Thoracic aorta (tissue), 2 donors: ENCODE measurements around the gene ZBTB16. TPM values are rescaled to one million over a fixed set of nuclear protein-coding genes. Genes with fewer than 3 reads are reported as not detected.
A peak's percentile ranks its signal among the peaks of the same experiment; 100 is the strongest.
"Not testable (repeated sequence)": the region's sequence is repeated elsewhere in the genome, so short reads cannot be mapped to it uniquely, and the experiment has no call there.

Source experiments
- ATAC-seq: fragments of 150-250 bp; one replicate; pipeline ENCODE4 v1.8.0; 2017; ENCODE audit warnings: low read depth; ENCODE audit not compliant: insufficient number of reproducible peaks, low FRiP score
- DNase-seq: peaks from one replicate; pipeline ENCODE4 v3.0.0-alpha.2; 2020; ENCODE audit warnings: low spot score
- H3K27ac ChIP-seq, 2 donors: fragments of 200-600 bp; sonication (generic); 1 replicate in 1 of 2; 2 replicates in 1 of 2; pipeline ENCODE4 v1.5.1; 2016; ENCODE audit warnings: mild to moderate bottlenecking in 2 of 2, moderate library complexity in 2 of 2
- H3K27me3 ChIP-seq: fragments of 200-600 bp; sonication (generic); replicated peaks from 2 replicates; pipeline ENCODE4 v1.6.0; 2016; ENCODE audit warnings: mild to moderate bottlenecking; ENCODE audit not compliant: insufficient read depth
- H3K36me3 ChIP-seq: fragments of 200-600 bp; sonication (generic); one replicate; pipeline ENCODE4 v1.5.1; 2016
- H3K4me1 ChIP-seq, 2 donors: fragments of 200-600 bp; sonication (generic); 1 replicate in 1 of 2; 2 replicates in 1 of 2; pipeline versions ENCODE4 v1.5.1 to v1.6.0; 2016; ENCODE audit warnings: low read depth in 2 of 2, mild to moderate bottlenecking in 1 of 2; ENCODE audit not compliant: control insufficient read depth in 1 of 2
- H3K4me3 ChIP-seq: fragments of 200-600 bp; sonication (generic); 2 replicates; pipeline ENCODE4 v1.5.1; 2016; ENCODE audit warnings: mild to moderate bottlenecking
- H3K9me3 ChIP-seq: fragments of 200-600 bp; sonication (generic); 2 replicates; pipeline ENCODE4 v1.5.1; 2016
- total RNA-seq, 2 donors: library from RNA; depleted of rRNA; stranded (reverse); fragments of >200 nt; gene quantifications; one replicate each; pipeline versions ENCODE4 v1.1.0 to v1.2.3, GENCODE V29; 2016
- TF ChIP-seq, protein P1 (sequence below): fragments of 200-600 bp; sonication (generic); IDR thresholded peaks from one replicate; pipeline ENCODE4 v1.5.1; 2019; ENCODE audit warnings: antibody characterized with exemption

Gene ZBTB16
- total RNA-seq, 2 donors from 2014 or later = 314 to 545 TPM

DNA sequence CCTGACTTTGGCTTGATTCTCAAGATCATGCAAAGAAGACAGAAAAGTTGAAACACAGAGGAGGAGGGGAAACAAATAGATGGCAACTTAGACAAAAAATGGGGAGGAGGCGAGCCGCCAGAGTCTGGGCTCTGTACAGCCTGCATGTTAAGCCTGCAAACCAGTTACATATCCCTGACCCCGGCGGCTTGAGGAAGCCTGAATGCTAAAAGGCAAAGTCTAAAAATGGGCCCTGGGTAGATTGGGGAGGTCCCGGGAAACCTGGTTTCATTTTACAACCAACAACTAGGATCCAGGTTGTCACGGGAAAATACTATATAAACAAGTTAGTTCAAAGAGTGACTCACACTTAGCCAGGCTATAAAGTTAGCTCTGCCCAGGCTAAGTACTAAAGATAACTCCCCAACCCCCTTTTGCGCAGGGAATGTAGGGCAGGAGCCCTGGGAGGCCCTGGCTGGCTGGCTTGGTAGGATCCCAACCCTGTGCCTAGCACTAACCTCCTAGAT lies 18.8 kb upstream of the ZBTB16 start:
- peak; percentile 42 for ATAC-seq

DNA sequence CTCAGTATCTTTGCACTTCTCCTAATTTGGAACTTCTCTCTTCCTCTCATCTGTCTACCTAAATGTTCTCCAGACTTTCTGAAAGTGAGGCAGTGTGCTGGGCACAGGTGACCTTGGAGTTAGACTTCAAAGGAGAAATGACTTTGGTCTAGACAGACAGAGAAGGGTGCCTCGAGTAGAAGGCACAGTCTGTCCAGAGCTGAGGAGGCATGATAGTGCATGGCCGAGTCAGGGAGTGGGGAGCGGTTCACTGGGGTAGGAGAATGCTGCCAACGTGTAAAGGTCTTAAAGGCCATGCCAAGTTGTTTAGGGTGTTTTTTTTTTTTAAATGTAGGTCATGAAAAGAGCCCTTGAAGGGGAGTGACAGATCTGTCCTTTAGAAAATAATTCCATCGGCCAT lies 17.3 kb upstream of the ZBTB16 start:
- Histone ChIP-seq H3K4me3 (no peak overlapping the region), H3K4me1 (peaks cover 9 to 44% of the 10 kb centered on the region in 2 donors), H3K9me3 (no peaks in the 10 kb centered on the region), H3K27me3 (no peaks in the 10 kb centered on the region), H3K27ac (no peak overlapping the region), H3K36me3 (no peaks in the 10 kb centered on the region)
- ATAC-seq (no peak), DNase-seq (no peak)
- TF ChIP-seq, protein P1, sequence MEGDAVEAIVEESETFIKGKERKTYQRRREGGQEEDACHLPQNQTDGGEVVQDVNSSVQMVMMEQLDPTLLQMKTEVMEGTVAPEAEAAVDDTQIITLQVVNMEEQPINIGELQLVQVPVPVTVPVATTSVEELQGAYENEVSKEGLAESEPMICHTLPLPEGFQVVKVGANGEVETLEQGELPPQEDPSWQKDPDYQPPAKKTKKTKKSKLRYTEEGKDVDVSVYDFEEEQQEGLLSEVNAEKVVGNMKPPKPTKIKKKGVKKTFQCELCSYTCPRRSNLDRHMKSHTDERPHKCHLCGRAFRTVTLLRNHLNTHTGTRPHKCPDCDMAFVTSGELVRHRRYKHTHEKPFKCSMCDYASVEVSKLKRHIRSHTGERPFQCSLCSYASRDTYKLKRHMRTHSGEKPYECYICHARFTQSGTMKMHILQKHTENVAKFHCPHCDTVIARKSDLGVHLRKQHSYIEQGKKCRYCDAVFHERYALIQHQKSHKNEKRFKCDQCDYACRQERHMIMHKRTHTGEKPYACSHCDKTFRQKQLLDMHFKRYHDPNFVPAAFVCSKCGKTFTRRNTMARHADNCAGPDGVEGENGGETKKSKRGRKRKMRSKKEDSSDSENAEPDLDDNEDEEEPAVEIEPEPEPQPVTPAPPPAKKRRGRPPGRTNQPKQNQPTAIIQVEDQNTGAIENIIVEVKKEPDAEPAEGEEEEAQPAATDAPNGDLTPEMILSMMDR = no peak

More for the DNA sequence above, 18.8 kb upstream of the ZBTB16 start:
- Histone ChIP-seq H3K4me3 (no peak overlapping the region), H3K27ac (peak overlapping the region; percentile 57 to 59), H3K4me1 (peaks cover 12 to 54% of the 10 kb centered on the region in 2 donors), H3K36me3 (no peaks in the 10 kb centered on the region), H3K9me3 (no peaks in the 10 kb centered on the region), H3K27me3 (no peaks in the 10 kb centered on the region)
- DNase-seq = no peak
- TF ChIP-seq, protein P1 = no peak

DNA sequence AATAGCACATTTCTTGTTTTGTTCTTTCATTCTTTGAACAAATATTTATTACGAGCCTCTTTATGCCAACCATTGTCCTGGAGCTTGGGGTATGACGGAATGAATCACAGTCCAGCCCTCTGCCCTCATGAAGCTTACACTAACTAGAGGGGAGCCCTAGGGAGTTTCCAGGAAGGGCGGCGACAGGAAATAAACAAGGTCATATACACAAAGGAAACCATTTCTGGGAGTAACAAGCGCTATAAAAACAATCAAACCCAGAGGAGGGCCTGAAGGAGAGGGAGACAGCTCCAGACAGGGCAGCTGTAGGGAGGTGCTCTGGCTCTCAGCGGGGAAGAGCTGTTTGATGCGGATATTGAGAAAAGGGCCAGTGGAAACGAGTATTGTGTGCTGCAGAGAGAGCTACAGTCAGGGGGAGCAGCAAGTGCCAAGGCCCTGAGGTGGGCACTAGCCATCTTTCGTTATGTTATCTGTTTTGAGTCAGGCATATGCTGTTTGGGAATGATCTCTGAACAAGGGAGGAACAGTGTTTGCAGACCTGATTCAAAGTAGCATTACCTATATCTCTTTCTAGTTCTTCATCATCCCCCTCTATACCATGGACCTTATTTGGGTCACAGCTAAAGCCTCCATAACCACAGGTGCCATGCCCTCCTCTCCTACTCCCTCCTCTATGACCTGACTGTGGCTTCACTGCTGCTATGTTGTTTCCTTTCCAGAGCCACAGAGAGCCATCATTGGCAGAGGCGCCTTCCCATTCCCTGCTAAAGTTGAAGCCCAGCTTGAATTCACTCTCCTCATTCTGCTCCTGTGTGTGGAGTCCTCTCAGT lies 15.3 kb upstream of the ZBTB16 start:
- TF ChIP-seq, protein P1 = no peak
- Histone ChIP-seq H3K4me3 (no peak overlapping the region), H3K9me3 (no peaks in the 10 kb centered on the region), H3K36me3 (no peaks in the 10 kb centered on the region), H3K27ac (no peak overlapping the region), H3K4me1 (peaks cover 11 to 46% of the 10 kb centered on the region in 2 donors), H3K27me3 (no peaks in the 10 kb centered on the region)
- no peak for DNase-seq
- no peak for ATAC-seq

DNA sequence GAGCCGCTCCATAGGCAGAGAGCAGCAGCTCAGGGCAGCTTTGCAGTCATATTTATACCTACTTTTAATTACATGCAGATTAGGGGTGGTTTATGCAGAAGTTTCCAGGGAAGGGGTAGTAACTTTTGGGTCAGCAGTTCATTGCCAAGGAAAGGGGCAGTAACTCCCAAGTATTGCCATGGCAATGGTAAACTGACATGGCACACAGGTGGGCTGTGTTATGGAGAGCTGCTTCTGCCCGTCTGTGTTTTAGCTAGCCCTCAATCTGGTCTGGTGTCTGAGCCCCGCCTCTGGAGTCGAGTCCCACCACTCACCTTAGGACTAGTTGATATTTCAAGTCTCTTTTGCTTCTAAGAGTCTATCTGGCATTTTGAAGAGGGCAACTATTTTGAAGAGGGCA lies 12.2 kb upstream of the ZBTB16 start:
- no peak overlapping the region for H3K4me3 ChIP-seq
- TF ChIP-seq, protein P1 = no peak
- ATAC-seq (no peak), DNase-seq (no peak)
- H3K9me3 ChIP-seq = no peaks in the 10 kb centered on the region
- H3K27me3 ChIP-seq = no peaks in the 10 kb centered on the region
- H3K4me1 ChIP-seq = peaks cover 5 to 29% of the 10 kb centered on the region in 2 donors
- H3K36me3 ChIP-seq = no peaks in the 10 kb centered on the region
- H3K27ac ChIP-seq = no peak overlapping the region

DNA sequence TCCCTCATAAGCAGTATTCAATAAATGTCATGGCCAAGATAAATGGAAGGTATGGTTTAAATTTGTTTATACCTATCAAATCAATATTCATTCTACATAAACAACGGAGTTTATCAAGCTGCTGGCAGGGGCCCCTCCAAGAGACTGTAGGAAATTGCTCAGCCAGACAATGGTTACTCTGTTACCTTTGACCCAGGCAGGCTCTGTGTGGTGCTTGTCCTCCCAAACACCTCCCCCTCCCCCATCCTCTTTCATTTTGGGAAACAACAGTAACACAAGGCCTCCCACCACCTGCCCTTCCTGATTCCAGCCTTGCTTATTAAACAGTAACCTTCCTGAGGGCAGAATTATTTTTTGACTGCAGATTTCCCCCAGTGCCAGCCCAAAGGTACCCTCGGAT lies 10.5 kb upstream of the ZBTB16 start:
- H3K27ac ChIP-seq = no peak overlapping the region
- TF ChIP-seq, protein P1 = no peak
- no peak for ATAC-seq
- H3K4me1 ChIP-seq = peaks cover 3 to 19% of the 10 kb centered on the region in 2 donors
- H3K27me3 ChIP-seq = no peaks in the 10 kb centered on the region
- H3K9me3 ChIP-seq = no peaks in the 10 kb centered on the region
- DNase-seq = no peak
- no peaks in the 10 kb centered on the region for H3K36me3 ChIP-seq
- no peak overlapping the region for H3K4me3 ChIP-seq

DNA sequence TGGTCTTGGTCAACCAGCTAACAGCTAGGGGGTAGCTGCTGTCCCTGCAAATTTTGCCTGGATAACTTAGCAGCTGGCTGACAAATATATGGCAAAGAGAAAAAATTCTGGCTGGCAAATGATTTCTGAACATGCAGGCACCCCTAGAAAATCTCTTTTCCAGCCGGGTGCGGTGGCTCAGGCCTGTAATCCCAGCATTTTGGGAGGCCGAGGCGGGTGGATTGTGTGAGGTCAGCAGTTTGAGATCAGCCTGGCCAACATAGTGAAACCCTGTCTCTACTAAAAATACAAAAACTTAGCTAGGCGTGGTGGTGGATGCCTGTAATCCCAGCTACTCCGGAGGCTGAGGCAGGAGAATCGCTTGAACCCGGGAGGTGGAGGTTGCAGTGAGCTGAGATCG lies 9.7 kb upstream of the ZBTB16 start:
- not testable (repeated sequence) for ATAC-seq, DNase-seq

More for the DNA sequence above, 9.7 kb upstream of the ZBTB16 start:
- H3K36me3 ChIP-seq, H3K27me3 ChIP-seq, H3K4me3 ChIP-seq, H3K9me3 ChIP-seq, H3K27ac ChIP-seq: not testable (repeated sequence)
- H3K4me1 ChIP-seq = peaks cover 3 to 19% of the 10 kb centered on the region in 2 donors
